GM12878 (cell line): ENCODE results near the gene NHERF2. TPM values are rescaled to one million over a fixed set of nuclear protein-coding genes. Genes with fewer than 3 reads are reported as not detected.

Source experiments
- BCL3 ChIP-seq: IDR thresholded peaks from 2 replicates; pipeline ENCODE4 v1.6.1; 2011; ENCODE audit warnings: borderline replicate concordance, low read depth, mild to moderate bottlenecking, moderate library complexity, low read length; ENCODE audit not compliant: insufficient read depth, poor library complexity, severe bottlenecking
- BMI1 ChIP-seq: fragments of 450-650 bp; IDR thresholded peaks from 2 replicates; pipeline ENCODE4 v1.6.1; 2016; ENCODE audit warnings: mild to moderate bottlenecking, moderate library complexity, borderline replicate concordance
- CEBPB ChIP-seq, 2 experiments: fragments of 150-350 bp in 1 of 2; IDR thresholded peaks; 2 replicates each; pipeline ENCODE4 v1.6.1; 2012 to 2014; ENCODE audit warnings: low read depth in 2 of 2, low read length in 2 of 2, borderline replicate concordance in 1 of 2, inconsistent platforms in 1 of 2
- CEBPZ ChIP-seq: fragments of 150-350 bp; IDR thresholded peaks from 2 replicates; pipeline ENCODE4 v1.6.1; 2016; ENCODE audit warnings: low read depth, low read length
- DPF2 ChIP-seq: fragments of 450-650 bp; IDR thresholded peaks from 2 replicates; pipeline ENCODE4 v1.6.1; 2017; ENCODE audit warnings: mild to moderate bottlenecking
- FOS ChIP-seq: IDR thresholded peaks from 3 replicates; pipeline ENCODE4 v1.6.1; 2011; ENCODE audit warnings: borderline replicate concordance; ENCODE audit not compliant: insufficient read length; ENCODE audit errors: extremely low read depth
- FOXM1 ChIP-seq: IDR thresholded peaks from 2 replicates; pipeline ENCODE4 v1.6.1; 2012; ENCODE audit warnings: low read depth, mild to moderate bottlenecking, inconsistent platforms, low read length, moderate library complexity
- IKZF1 ChIP-seq: fragments of 450-650 bp; conservative IDR thresholded peaks from 2 replicates; pipeline ENCODE4 v1.6.1; 2017; ENCODE audit warnings: antibody characterized with exemption, mild to moderate bottlenecking
- NFXL1 ChIP-seq: fragments of 450-650 bp; IDR thresholded peaks from 2 replicates; pipeline ENCODE4 v1.6.1; 2017; ENCODE audit warnings: antibody characterized with exemption, mild to moderate bottlenecking, borderline replicate concordance
- NR2F1 ChIP-seq: fragments of 450-650 bp; conservative IDR thresholded peaks from 2 replicates; pipeline ENCODE4 v1.6.1; 2017; ENCODE audit warnings: mild to moderate bottlenecking
- PML ChIP-seq: IDR thresholded peaks from 2 replicates; pipeline ENCODE4 v1.6.1; 2012; ENCODE audit warnings: low read length, inconsistent platforms
- SIN3A ChIP-seq: IDR thresholded peaks from 2 replicates; pipeline ENCODE4 v1.6.1; 2012; ENCODE audit warnings: low read depth, low read length, improper control_type of control experiment
- SPI1 ChIP-seq: IDR thresholded peaks from 2 replicates; pipeline ENCODE4 v1.6.1; 2011; ENCODE audit warnings: low read depth, mild to moderate bottlenecking, low read length, moderate library complexity, borderline replicate concordance; ENCODE audit not compliant: insufficient read depth
- STAT1 ChIP-seq: fragments of 450-650 bp; conservative IDR thresholded peaks from 2 replicates; pipeline ENCODE4 v1.6.1; 2014; ENCODE audit warnings: antibody characterized with exemption, mild to moderate bottlenecking
- SUPT20H ChIP-seq: IDR thresholded peaks from 2 replicates; pipeline ENCODE4 v1.6.1; 2011; ENCODE audit warnings: low read depth, mild to moderate bottlenecking, low read length, moderate library complexity, borderline replicate concordance; ENCODE audit not compliant: control insufficient read depth
- TCF3 ChIP-seq: IDR thresholded peaks from 2 replicates; pipeline ENCODE4 v1.6.1; 2012; ENCODE audit warnings: low read depth, mild to moderate bottlenecking, low read length, borderline replicate concordance; ENCODE audit not compliant: insufficient read depth
- ZNF592 ChIP-seq: fragments of 450-650 bp; IDR thresholded peaks from 2 replicates; pipeline ENCODE4 v1.6.1; 2017; ENCODE audit warnings: mild to moderate bottlenecking, moderate library complexity
- polyA plus RNA-seq, 11 experiments: library from polyadenylated mRNA; depleted of rRNA in 4 of 11; unstranded in 6 of 11; stranded (reverse) in 5 of 11; fragments of >200 nt; fragmentation: Nextera tagmentation in 4 of 11; fragmentation: Illumina TruSeq in 1 of 11; extraction: Ambion mirVana in 4 of 11; extraction: Trizol in 1 of 11; gene quantifications; 1 replicate in 1 of 11; 2 replicates in 10 of 11; pipeline versions ENCODE4 v1.2.1 to v1.2.3, GENCODE V29; 2011 to 2016; ENCODE audit warnings: inconsistent platforms in 2 of 11, missing spikeins in 2 of 11, low read depth in 1 of 11
- total RNA-seq, 4 experiments: library from RNA; depleted of rRNA in 3 of 4; stranded (reverse); fragments of >200 nt in 3 of 4; fragmentation: Illumina TruSeq in 1 of 4; extraction: Trizol in 1 of 4; gene quantifications; 2 replicates each; pipeline versions ENCODE4 v1.2.1 to v1.2.3, GENCODE V29; 2013 to 2021
- TF ChIP-seq, protein P1 (sequence below): fragments of 450-650 bp; IDR thresholded peaks from 2 replicates; pipeline ENCODE4 v1.6.1; 2017; ENCODE audit warnings: mild to moderate bottlenecking

Gene NHERF2
- total and polyA plus RNA-seq, 10 of the 15 experiments (the other 5 are each of a cell fraction or from before 2014, with no cell fraction given): 0.05 to 0.31 (median 0.08) TPM; not detected in 4

GRCh38 chr16:2009791-2010510, 16.8 kb upstream of the NHERF2 start, which contains the start of gene ZNF598 (continued):
- peak; percentile 39 for TF ChIP-seq BCL3
- TF ChIP-seq TCF3: 0 out of 2 replicates have a peak, but pooled peaks have one; percentile 61
- peak; percentile 49; the same call in 1 of the 2 replicates for TF ChIP-seq SPI1
- TF ChIP-seq FOS: no peak
- TF ChIP-seq, protein P1, sequence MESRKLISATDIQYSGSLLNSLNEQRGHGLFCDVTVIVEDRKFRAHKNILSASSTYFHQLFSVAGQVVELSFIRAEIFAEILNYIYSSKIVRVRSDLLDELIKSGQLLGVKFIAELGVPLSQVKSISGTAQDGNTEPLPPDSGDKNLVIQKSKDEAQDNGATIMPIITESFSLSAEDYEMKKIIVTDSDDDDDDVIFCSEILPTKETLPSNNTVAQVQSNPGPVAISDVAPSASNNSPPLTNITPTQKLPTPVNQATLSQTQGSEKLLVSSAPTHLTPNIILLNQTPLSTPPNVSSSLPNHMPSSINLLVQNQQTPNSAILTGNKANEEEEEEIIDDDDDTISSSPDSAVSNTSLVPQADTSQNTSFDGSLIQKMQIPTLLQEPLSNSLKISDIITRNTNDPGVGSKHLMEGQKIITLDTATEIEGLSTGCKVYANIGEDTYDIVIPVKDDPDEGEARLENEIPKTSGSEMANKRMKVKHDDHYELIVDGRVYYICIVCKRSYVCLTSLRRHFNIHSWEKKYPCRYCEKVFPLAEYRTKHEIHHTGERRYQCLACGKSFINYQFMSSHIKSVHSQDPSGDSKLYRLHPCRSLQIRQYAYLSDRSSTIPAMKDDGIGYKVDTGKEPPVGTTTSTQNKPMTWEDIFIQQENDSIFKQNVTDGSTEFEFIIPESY: no peak
- TF ChIP-seq CEBPB (IDR thresholded peaks at IDR 0.05; ENCODE audit: borderline replicate concordance in 1 of 2, low read depth in 2 of 2, low read length in 2 of 2): no peak
- TF ChIP-seq PML: peak; percentile 80; the same call in 1 of the 2 replicates
- no peak for TF ChIP-seq NFXL1
- peak; percentile 68 for TF ChIP-seq NR2F1
- TF ChIP-seq ZNF592: no peak
- peak; percentile 68 for TF ChIP-seq SIN3A
- no peak for TF ChIP-seq BMI1
- no peak for TF ChIP-seq STAT1
- TF ChIP-seq CEBPZ: no peak
- TF ChIP-seq DPF2: peak; percentile 59; the same call in 1 of the 2 replicates
- no peak for TF ChIP-seq SUPT20H
- no peak for TF ChIP-seq FOXM1
- TF ChIP-seq IKZF1: peak; percentile 86
